ENCODE measurements around the gene ZNF620.
"Not testable (repeated sequence)": the region's sequence is repeated elsewhere in the genome, so short reads cannot be mapped to it uniquely, and the experiment has no call there.

The ZNF620 gene

DNA sequence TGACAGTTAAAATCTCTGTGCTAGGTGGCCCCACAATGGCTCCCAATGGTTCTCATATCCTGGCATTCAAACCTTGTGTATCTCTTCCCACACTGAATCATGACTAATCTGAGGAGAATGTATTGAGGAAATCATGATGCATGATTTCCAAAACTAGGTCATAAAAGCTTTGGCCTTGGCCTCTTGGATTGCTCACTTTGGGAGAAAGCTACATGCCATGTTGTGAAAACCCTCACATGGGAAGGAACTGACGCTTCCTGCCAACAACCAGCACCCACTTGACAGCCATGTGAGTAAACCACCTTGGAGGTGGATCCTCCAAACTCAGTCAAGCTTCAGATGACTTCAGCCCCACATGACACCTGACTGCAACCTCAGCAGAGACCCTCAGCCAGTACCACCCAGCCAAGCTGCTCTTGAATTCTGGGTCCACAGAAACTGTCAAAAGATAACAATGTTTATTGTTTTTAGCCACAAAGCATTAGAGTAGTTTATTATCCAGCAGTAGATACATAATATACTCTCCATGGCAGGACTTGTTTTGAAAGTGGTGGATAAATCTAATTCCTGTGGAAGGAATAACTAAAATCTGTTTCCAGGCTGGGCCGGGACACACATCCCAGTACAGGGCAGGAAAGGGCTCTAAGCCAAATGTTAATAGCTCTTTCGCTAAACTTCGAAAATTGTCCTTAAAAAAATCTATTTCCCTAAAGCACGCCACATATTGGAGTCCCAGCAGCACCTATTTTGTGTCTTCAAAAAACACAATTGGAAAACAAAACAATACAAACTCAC, 1.0 kb upstream of the ZNF620 start:
- DNase-seq, result peak; percentile 10

DNA sequence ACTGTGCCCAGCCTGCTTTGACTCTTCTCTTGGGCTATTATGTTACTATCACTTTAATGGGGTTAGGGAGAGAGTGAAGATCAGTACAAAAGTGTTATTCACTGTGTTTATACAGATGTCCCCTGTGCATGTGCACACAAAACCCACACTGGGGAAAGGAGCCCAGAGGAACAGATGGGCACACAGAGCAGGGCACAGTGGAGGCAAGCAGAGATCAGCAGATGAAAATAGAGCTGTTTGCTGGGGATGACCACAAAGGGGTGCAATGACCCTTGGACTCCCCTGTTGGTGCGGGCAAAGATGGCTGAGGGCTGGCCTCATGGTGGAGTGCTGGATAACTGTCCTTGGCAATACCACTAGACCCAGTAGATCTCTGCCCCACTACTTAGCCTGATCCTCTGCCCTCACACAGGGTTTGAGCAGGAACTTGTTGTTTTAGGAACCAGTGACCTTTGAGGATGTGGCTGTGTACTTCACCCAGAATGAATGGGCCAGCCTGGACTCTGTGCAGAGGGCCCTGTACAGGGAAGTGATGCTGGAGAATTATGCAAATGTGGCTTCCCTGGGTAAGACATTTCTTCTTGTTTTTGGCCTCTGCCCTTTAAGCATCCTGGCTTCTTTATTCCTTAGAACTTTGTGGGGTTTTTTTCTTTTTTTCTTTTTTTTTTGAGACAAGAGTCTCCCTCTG, 5.3 kb downstream of the ZNF620 start:
- no peak for DNase-seq

DNA sequence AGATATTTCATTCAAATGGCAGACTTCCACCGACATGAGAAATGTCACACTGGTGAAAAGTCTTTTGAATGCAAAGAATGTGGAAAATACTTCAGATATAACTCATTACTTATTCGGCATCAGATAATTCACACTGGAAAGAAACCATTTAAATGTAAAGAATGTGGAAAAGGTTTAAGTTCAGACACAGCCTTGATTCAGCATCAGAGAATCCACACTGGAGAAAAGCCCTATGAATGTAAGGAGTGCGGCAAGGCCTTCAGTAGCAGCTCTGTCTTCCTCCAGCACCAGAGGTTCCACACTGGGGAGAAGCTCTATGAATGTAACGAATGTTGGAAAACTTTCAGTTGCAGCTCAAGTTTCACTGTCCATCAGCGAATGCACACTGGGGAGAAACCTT, 10.4 kb downstream of the ZNF620 start:
- DNase-seq, result no peak

DNA sequence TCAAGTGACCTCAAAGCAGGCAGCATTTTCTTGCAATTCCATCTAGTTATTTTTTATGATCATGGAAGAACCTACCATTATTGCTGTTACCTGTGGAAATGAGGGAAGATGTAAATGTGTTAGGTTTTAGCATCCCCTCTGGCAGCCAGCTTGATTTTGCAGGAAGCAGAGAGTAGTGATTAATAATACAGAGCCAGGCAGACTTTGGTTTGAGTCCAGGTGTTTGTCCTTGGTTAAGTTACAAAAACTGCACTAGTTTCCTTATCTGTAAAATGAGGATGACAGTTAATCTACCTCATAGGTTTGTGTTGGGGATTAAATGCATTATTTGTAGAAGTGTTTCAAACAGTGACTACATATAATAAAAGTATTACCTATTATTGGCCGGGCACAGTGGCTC, 12.2 kb downstream of the ZNF620 start:
- DNase-seq, result no peak

DNA sequence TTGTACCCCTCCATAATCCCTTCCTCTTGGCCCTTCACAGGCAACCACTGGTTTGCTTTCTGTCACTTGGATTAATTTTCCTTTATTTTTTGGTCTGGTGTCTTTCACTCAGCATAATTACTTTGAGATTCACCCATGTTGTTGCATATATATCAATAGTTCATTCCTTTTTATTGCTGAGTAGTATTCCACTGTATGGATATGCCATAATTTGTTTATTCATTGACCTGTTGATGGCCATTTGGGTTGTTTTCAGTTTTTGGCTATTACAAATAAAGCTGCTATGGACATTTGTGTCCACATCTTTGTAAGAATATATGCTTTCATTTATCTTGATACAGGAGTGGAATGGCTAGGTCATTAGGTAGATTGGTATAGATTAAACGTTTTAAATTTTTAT, 13.0 kb downstream of the ZNF620 start:
- DNase-seq, result no peak

GRCh38 chr3:40521254-40521653, 15.4 kb downstream of the ZNF620 start:
- DNase-seq, result no peak

- no peak for DNase-seq
These were observed 17.9 kb downstream of the ZNF620 start for GRCh38 chr3:40523781-40524180.

- no peak for DNase-seq
These were observed 18.4 kb downstream of the ZNF620 start for GRCh38 chr3:40524222-40524567.

DNA sequence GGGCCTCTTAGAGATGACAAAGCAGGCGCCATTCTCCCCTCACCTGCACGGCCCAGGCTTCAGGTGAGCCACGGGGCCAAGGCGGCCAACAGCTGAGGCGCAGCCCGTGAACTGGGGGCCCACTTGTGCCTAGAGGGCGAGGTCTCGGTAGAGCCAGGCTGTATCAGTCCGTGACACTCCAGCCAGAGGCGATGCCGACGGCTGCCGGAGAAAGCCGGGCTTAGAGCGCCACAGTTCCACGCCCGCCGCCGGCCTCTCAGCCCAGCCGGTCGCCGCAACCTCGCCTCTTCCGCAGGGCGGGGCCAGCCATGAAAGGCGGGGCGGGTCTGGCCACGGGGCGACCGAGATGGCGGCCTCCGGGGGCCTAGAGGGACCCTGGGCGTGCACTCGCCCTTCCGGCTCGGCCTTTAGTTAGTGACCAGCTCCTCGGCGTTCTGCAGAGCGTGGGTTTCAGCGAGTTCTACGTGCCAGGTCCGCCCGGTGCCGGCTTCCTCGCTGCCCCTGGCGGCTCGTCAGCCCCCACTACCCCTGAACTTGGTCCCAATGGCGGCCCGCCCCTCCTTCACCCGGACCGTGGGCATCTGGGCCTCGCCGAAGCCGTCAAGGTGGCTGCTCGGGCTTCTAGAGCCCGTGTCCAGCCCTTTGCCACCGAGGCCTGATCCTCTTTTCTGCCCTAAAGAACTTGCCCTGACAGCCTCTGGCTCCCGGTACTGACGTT, 18.9 kb downstream of the ZNF620 start, which contains the start of gene ZNF621:
Gene ZNF621, plus strand, starts transcription at position 393 of the 718 bp plus-strand sequence. CDS start 881 bp downstream, outside the sequence.
- DNase-seq, result peak; percentile 88

DNA sequence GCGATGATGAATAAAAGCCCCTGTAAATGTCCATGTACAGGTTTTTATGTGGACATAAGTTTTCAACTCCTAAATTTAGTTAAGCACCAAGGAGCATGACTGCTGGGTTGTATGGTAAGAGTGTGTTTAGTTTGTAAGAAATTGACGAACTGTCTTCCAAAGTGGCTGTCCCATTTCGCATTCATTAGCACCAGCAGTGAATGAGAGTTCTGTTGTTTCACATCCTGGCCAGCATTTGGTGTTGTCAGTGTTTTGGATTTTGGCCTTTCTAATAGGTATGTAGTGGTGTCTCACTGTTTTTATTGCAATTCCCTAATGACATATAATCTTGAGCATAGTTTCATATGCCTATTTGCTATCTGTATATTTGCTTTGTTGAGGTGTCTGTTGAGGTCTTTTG, 22.6 kb downstream of the ZNF620 start:
- no peak for DNase-seq

- no peak for DNase-seq
These were observed 26.4 kb downstream of the ZNF620 start for GRCh38 chr3:40532252-40532651.

DNA sequence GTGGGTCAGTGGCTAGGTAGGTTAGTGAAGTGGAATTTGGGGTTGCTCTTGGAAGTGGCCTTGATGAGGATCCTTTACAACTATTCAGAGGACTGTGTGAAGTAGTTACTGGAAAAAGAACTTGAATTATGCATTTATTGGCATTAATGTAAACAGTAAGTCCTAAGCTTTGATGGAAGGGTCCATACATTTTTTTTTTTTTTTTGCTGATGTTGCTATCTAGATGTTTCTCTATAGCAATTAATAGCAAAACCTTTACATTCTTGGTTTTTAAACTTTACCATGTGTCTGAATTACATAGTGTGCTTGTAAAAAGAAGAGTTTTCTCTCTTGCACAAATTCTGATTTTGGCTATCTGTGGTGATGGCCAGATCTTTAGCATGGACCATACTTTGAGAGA, 28.4 kb downstream of the ZNF620 start:
- no peak for DNase-seq

DNA sequence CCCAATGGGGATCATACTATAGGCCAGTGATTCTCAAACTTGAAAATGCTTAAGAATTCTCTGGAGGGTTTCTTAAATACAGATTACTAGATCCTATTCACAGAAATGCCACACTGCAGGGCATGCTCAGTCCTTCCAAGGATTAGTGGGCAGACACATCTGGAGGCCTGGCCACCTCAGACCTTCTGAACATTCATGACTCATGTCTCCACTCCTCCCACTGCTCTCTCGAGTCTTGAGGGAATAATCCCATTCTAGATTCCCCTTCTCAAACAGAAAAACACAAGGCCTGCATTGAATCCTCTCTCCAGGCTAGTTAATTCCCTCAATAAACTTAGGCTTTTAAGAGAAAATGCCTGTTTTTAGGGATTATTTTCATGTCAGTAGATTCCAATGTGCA, 41.0 kb downstream of the ZNF620 start:
- no peak for DNase-seq

- DNase-seq, result no peak
These were observed 44.3 kb downstream of the ZNF620 start for GRCh38 chr3:40550167-40550566.

GRCh38 chr3:40557575-40558161, 51.8 kb downstream of the ZNF620 start:
- DNase-seq, result no peak

GRCh38 chr3:40562482-40562881, 56.6 kb downstream of the ZNF620 start:
- DNase-seq, result not testable (repeated sequence)

- not testable (repeated sequence) for DNase-seq
These were observed 59.8 kb downstream of the ZNF620 start for GRCh38 chr3:40565629-40566028.

GRCh38 chr3:40566694-40567093, 60.9 kb downstream of the ZNF620 start:
- DNase-seq, result no peak

Measured in activated CD4-positive, alpha-beta T cell treated with anti-CD3 and anti-CD28 coated beads for 48 hours (primary cell).